Body of pancreas (tissue), 4 donors: ENCODE measurements around the gene SLC24A3.

ENCODE experiments used
- POLR2A ChIP-seq, 3 donors: fragments of 450-650 bp; IDR thresholded peaks; one replicate each; pipeline ENCODE4 v1.6.1; 2016; ENCODE audit warnings: antibody characterized with exemption in 3 of 3, mild to moderate bottlenecking in 2 of 3
- TF ChIP-seq, protein P1 (sequence below), 7 experiments: fragments of 450-650 bp in 4 of 7; fragments of 200-600 bp in 3 of 7; sonication (generic) in 3 of 7; IDR thresholded peaks; one replicate each; pipeline ENCODE4 v1.5.1; 2016 to 2019; ENCODE audit warnings: antibody characterized with exemption in 7 of 7

DNA sequence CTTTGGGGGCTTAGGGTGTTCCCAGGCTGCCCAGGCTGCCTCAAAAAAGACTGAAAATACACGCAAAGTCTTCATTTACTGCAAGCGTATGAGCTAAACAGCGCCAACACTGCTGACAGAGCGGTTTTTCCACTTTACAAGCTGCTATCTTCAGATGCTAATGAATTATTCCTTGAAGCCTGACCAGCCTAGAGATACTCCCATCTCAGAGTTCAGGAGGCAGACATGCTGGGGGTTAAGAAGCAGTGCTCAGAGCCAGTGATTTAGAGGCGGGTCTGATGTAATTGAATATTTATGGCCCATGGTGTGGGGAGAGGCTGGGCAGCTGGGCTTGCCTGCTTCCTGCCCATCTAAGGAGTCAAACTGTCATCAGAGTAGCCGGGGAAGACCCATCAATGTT, 241.4 kb downstream of the SLC24A3 start:
- TF ChIP-seq, protein P1, sequence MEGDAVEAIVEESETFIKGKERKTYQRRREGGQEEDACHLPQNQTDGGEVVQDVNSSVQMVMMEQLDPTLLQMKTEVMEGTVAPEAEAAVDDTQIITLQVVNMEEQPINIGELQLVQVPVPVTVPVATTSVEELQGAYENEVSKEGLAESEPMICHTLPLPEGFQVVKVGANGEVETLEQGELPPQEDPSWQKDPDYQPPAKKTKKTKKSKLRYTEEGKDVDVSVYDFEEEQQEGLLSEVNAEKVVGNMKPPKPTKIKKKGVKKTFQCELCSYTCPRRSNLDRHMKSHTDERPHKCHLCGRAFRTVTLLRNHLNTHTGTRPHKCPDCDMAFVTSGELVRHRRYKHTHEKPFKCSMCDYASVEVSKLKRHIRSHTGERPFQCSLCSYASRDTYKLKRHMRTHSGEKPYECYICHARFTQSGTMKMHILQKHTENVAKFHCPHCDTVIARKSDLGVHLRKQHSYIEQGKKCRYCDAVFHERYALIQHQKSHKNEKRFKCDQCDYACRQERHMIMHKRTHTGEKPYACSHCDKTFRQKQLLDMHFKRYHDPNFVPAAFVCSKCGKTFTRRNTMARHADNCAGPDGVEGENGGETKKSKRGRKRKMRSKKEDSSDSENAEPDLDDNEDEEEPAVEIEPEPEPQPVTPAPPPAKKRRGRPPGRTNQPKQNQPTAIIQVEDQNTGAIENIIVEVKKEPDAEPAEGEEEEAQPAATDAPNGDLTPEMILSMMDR (IDR thresholded peaks at IDR 0.05) = no peak
- TF ChIP-seq POLR2A (IDR thresholded peaks at IDR 0.05) = no peak
